Measurements from ENCODE around the gene FGD5.

GRCh38 chr3:14949126-14949525, 130.4 kb downstream of the FGD5 start:
- TF ChIP-seq CTCF (IDR thresholded peaks at IDR 0.05) (no peak), POLR2A (IDR thresholded peaks at IDR 0.05) (no peak), POLR2AphosphoS5 (IDR thresholded peaks at IDR 0.05) (no peak)

Data from stomach (tissue), 4 donors.